Sciatic nerve (tissue), 1 donor: Measurements from ENCODE around the gene CD2BP2. TPM values are rescaled to one million over a fixed set of nuclear protein-coding genes. Genes with fewer than 3 reads are reported as not detected.

Experiments
- total RNA-seq: library from RNA; stranded (reverse); fragmentation: NEBNext Ultra II Directional; extraction: Animal tissue kit (Norgen Biotek cat#: 25700); gene quantifications from one replicate; pipeline ENCODE4 v1.2.1, GENCODE V29; 2021
- donor health status: DM: no; HTN: no; CAD: no.

The CD2BP2 gene
- total RNA-seq, 1 donor from 2014 or later = 49.8 TPM

Other genes starting within 250 kb of the CD2BP2 start
- 17.1 TPM for gene GDPD3, start 241.8 kb downstream of the CD2BP2 start, total RNA-seq
- gene MAPK3, start 232.1 kb downstream of the CD2BP2 start, total RNA-seq = 136 TPM
- 41.2 TPM for gene CORO1A, start 171.7 kb downstream of the CD2BP2 start, total RNA-seq
- 26.9 TPM for gene BOLA2B, start 161.6 kb downstream of the CD2BP2 start, total RNA-seq
- gene SLX1A, start 161.4 kb downstream of the CD2BP2 start, total RNA-seq = 18.5 TPM
- gene SULT1A3, start 156.1 kb downstream of the CD2BP2 start, total RNA-seq = 21.0 TPM
- gene NPIPB13, start 106.8 kb downstream of the CD2BP2 start, total RNA-seq = 35.0 TPM
- gene TBC1D10B, start 15.2 kb upstream of the CD2BP2 start, total RNA-seq = 39.6 TPM
- gene MYL11, start 19.5 kb upstream of the CD2BP2 start, total RNA-seq = not detected
- gene SEPTIN1, start 27.3 kb upstream of the CD2BP2 start, total RNA-seq = 7.2 TPM
- 6.7 TPM for gene ZNF48, start 40.1 kb upstream of the CD2BP2 start, total RNA-seq
- gene ZNF771, start 52.3 kb upstream of the CD2BP2 start, total RNA-seq = 7.5 TPM
- gene DCTPP1, start 74.7 kb upstream of the CD2BP2 start, total RNA-seq = 20.4 TPM
- gene SEPHS2, start 90.6 kb upstream of the CD2BP2 start, total RNA-seq = 25.2 TPM
- gene ITGAL, start 117.4 kb upstream of the CD2BP2 start, total RNA-seq = 14.5 TPM
- gene ZNF768, start 171.3 kb upstream of the CD2BP2 start, total RNA-seq = 30.3 TPM
- gene ZNF747, start 179.6 kb upstream of the CD2BP2 start, total RNA-seq = 12.7 TPM
- gene ZNF764, start 203.1 kb upstream of the CD2BP2 start, total RNA-seq = 9.5 TPM
- gene ZNF688, start 216.4 kb upstream of the CD2BP2 start, total RNA-seq = 13.6 TPM
- gene ZNF785, start 230.4 kb upstream of the CD2BP2 start, total RNA-seq = 26.3 TPM